ENCODE results near the gene GOLGA2. TPM values are rescaled to one million over a fixed set of nuclear protein-coding genes. Genes with fewer than 3 reads are reported as not detected.

The GOLGA2 gene
- total RNA-seq, 3 donors from 2014 or later, result 87.7 to 121 (median 97.5) TPM

GRCh38 chr9:128298535-128299482 lies 23.0 kb upstream of the GOLGA2 start:
- no peaks in the 10 kb centered on the region for H3K9me3 ChIP-seq
- H3K4me1 ChIP-seq, result no peaks in the 10 kb centered on the region
- peak overlapping the region; percentile 50 to 68 for H3K27ac ChIP-seq
- no peak for TF ChIP-seq CTCF (IDR thresholded peaks at IDR 0.05)
- no peak for TF ChIP-seq POLR2A (IDR thresholded peaks at IDR 0.05)
- peak in 1 of 2 donors; percentile 57 for DNase-seq (ENCODE audit: low spot score in 2 of 2)
- no peaks in the 10 kb centered on the region for H3K27me3 ChIP-seq
- H3K4me3 ChIP-seq, result no peak overlapping the region
- H3K36me3 ChIP-seq, result no peaks in the 10 kb centered on the region
- intact Hi-C loops (cut with DNase I; ENCODE audit: low total_unique reads), result no loop called here

- H3K36me3 ChIP-seq, result no peaks in the 10 kb centered on the region
- no peak overlapping the region for H3K27ac ChIP-seq
- TF ChIP-seq POLR2AphosphoS5 (IDR thresholded peaks at IDR 0.05), result no peak
- TF ChIP-seq POLR2A (IDR thresholded peaks at IDR 0.05), result no peak
- TF ChIP-seq CTCF (IDR thresholded peaks at IDR 0.05), result no peak
- no peaks in the 10 kb centered on the region for H3K4me1 ChIP-seq
- no peaks in the 10 kb centered on the region for H3K27me3 ChIP-seq
- no peak for DNase-seq (ENCODE audit: low spot score in 2 of 2)
- no peak overlapping the region for H3K4me3 ChIP-seq
- H3K9me3 ChIP-seq, result no peaks in the 10 kb centered on the region
- intact Hi-C loops (cut with DNase I; ENCODE audit: low total_unique reads), result no loop called here
These were observed 21.5 kb upstream of the GOLGA2 start for GRCh38 chr9:128297221-128297773.

GRCh38 chr9:128296340-128297220 lies 20.8 kb upstream of the GOLGA2 start:
- TF ChIP-seq POLR2AphosphoS5 (IDR thresholded peaks at IDR 0.05) (no peak), CTCF (IDR thresholded peaks at IDR 0.05) (no peak), POLR2A (IDR thresholded peaks at IDR 0.05) (no peak)
- DNase-seq (ENCODE audit: low spot score in 2 of 2), result no peak
- no peak overlapping the region for H3K27ac ChIP-seq
- H3K36me3 ChIP-seq, result no peaks in the 10 kb centered on the region
- no peaks in the 10 kb centered on the region for H3K9me3 ChIP-seq
- H3K4me1 ChIP-seq, result no peaks in the 10 kb centered on the region
- no peak overlapping the region for H3K4me3 ChIP-seq
- no peaks in the 10 kb centered on the region for H3K27me3 ChIP-seq
- intact Hi-C loops (cut with DNase I; ENCODE audit: low total_unique reads), result no loop called here

GRCh38 chr9:128294142-128294541 lies 18.3 kb upstream of the GOLGA2 start:
- Histone ChIP-seq H3K4me3 (no peak overlapping the region), H3K4me1 (no peaks in the 10 kb centered on the region), H3K36me3 (no peaks in the 10 kb centered on the region), H3K27me3 (no peaks in the 10 kb centered on the region), H3K27ac (no peak overlapping the region), H3K9me3 (no peaks in the 10 kb centered on the region)
- no peak for TF ChIP-seq POLR2A (IDR thresholded peaks at IDR 0.05)
- no peak for TF ChIP-seq CTCF (IDR thresholded peaks at IDR 0.05)
- no peak for TF ChIP-seq POLR2AphosphoS5 (IDR thresholded peaks at IDR 0.05)
- intact Hi-C loops (cut with DNase I; ENCODE audit: low total_unique reads), result no loop called here
- no peak for DNase-seq (ENCODE audit: low spot score in 2 of 2)
